Skeletal muscle cell (primary cell): ENCODE measurements around the gene CLDN7.

Experiments used
- DNase-seq: peaks from one replicate; pipeline ENCODE4 v3.0.0-alpha.2; 2010; ENCODE audit warnings: low read depth
- H3K4me3 ChIP-seq: 2 replicates; pipeline ENCODE4 v1.5.1; 2011; ENCODE audit warnings: low read depth, mild to moderate bottlenecking, control low read depth, low read length, moderate library complexity

CLDN7 gene

GRCh38 chr17:7241090-7241733 lies 21.1 kb downstream of the CLDN7 start:
- peak overlapping the region; percentile 91 for H3K4me3 ChIP-seq
- DNase-seq: no peak

GRCh38 chr17:7240375-7240774 lies 21.9 kb downstream of the CLDN7 start:
- peak overlapping the region; percentile 91 for H3K4me3 ChIP-seq
- DNase-seq: no peak

DNA sequence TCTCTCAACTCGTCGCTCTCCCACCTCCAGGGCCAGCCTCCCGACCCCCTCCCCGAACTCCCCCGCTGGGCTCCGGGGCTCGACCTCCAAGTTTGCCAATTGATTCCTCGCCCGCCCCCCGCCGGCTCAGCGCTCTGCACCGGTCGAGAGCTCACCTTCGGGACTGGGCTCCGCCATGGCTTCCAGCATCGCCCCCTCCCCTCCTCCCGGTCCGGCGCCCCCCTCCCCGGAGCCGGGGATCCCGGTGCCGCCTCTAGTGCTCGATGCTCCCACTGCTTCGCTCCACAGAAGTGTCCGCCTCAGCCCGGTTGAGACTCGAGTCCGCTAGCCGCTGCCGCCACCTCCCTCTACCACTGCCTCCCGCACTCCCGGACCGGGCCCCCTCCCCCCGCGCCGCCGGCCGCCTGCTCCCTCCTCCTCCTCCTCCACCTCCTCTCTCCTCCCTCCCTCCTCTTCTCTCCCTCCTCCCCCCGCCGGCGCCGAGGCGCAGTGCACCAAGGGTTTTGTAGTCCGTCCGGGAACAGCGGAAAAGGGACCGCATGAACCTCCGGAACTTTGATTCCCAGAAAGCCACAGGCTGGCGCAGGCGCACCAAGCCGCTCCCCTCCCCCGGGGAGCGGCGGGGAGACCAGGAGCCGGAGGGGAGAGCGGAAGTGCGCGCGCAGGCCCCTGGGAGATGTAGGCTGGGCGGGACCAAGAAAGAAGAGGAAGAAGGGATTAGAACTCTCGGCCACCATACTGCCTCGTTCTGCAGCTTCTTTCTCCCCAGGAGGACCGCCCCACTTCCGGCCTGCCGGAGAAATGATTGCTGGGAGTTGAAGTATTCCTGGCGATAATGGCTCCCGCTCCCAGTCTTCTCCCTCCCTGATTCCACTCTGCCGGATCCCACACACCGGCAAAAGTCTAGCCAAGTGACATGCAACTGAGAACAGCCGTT lies 22.9 kb downstream of the CLDN7 start, which contains the start of gene PHF23:
Gene PHF23 (minus strand): TSS at position 367 of the 937 bp plus-strand sequence. CDS start 178 bp downstream, at position 189.
- peak; percentile 97 for DNase-seq

DNA sequence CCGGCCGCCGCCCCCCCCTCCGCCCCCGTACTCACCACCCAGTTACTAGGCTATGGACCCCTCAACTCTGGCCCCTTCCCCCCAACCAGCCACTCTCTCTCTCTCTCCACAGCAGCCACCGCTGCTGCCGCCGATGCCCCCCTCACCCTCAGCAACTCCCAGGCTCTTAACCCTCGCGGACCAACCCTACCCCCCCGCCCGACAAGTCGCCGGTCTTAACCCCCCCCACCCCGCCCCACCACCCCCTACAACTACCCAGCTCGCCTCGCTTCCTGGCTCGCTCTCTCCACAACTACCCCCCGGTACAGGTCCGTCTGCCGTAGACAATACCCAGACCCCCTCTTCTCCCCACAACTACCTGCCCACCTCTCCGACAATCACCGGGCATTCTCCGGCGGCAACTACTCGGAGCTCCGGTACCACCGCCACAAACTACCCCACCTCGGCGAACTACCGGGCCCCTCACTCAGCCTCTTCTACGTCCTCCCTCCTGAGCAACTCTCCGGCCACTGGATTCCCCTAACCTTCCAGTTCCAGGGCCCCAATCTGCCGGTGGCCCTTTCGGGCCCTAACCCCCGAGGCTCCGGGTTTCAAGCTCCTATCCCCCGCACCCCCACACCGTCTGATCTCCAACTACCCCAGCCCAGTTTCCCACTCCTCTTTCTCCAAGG lies 23.7 kb downstream of the CLDN7 start:
- H3K4me3 ChIP-seq: peak overlapping the region; percentile 98
- DNase-seq: no peak

More for the DNA sequence above, 22.9 kb downstream of the CLDN7 start, which contains the start of gene PHF23:
- peak within 1 kb of the TSS; percentile 98 for H3K4me3 ChIP-seq

DNA sequence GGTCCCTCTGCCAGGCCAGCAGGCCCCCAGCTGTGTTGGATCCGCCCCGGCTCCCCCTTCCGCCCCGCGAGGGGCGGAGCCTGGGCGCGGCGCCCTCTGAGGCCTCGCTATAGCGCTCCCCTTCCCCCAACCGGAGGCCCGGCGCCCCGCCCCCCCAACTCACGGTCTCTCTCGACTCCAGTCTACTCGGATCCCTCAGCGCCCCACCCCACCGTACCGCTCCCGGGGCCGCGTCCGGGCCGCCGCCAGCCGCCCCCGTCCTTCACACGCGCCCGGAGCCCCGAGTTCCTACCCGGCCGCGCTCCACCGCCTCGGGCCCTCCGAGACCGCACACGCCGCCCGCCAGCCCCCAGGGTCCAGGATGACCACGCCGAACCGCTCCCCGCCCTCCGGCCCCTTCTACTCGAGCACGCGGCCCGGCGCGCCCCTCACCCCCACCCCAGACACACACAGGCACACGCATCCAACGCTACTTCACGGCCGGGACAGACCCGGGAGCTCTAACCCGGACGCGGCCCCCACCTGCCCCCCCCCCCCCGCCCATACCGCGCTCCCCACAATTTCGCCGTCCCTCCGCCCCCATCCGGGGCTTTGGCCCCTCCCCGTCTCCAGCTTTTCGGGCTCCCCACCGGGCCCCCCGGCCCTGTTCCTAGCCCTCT lies 24.4 kb downstream of the CLDN7 start:
- no peak for DNase-seq
- peak overlapping the region; percentile 98 for H3K4me3 ChIP-seq

DNA sequence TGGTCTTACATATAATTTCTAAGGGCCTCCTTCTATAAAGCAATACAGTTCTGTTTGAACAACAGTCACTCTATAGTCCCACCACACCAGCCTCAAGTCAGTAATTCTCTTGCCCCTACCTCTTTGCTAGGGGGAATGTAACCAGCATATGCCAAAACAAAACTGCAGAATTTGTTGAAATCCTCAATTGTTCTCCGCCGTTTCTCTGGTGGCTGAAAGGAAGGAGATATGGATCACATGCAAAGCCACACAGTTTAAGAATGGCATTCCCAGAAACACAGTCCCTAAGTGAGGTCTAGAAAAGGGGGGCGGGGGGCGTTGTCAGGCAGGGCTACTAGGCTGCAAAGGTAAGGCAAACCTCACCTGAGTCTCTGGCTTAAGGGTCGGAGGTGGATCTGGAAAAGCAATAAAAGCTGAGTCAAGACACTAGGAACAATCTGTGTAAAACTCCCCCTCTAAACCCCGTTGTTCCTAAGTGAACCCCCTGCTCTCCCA lies 25.0 kb downstream of the CLDN7 start:
- peak overlapping the region; percentile 98 for H3K4me3 ChIP-seq
- no peak for DNase-seq

GRCh38 chr17:7236808-7237207 lies 25.5 kb downstream of the CLDN7 start:
- peak overlapping the region; percentile 98 for H3K4me3 ChIP-seq
- DNase-seq: no peak

- DNase-seq: no peak
- H3K4me3 ChIP-seq: no peak overlapping the region
Measured at GRCh38 chr17:7235693-7236665, 26.3 kb downstream of the CLDN7 start.

DNA sequence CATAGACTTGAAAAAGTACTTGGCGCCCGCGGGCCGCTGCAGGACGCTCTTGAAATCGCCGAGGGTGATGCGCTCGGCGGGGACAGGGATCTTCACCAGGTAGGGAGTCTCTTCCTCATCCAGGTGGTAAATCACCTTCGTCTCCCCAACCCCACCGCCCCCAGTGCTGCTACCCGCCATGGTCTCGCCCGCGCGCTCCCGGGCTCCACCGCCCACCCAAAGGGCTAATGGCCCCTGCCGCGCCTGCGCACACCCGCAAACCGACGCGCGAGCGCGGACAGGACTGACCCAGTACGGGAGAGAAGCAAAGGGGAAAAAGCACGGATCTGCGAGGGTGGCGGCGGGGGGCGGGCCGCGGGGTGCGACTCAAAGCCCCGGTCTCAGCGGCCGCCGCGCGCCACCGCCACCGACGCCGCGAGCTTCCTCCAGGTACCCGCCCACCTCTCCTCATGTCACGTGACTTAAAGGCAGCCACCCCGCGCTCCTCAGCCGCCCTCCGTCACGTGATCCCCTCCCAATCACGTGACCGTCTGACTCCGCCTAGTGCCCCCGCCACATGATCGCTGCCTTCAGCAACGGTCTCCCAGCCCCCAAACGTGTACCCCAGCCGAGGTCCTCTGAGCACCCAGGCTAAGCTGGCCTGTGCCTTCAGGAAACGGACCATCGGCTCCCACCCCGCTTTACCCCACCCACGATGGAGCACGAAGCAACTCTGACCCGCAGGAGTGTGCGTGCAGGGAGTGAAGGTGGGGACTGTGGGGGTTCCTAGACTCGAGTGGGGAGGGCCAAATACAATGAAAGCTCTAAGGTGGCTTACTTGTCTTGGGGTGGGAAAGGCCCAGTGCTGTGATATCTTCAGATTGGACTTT lies 28.0 kb downstream of the CLDN7 start, which contains the start of gene DVL2:
Gene DVL2 (minus strand): TSS at position 435 of the 869 bp plus-strand sequence. CDS start 255 bp downstream, at position 180.
- DNase-seq: peak; percentile 86
- H3K4me3 ChIP-seq: peak within 1 kb of the TSS; percentile 86

DNA sequence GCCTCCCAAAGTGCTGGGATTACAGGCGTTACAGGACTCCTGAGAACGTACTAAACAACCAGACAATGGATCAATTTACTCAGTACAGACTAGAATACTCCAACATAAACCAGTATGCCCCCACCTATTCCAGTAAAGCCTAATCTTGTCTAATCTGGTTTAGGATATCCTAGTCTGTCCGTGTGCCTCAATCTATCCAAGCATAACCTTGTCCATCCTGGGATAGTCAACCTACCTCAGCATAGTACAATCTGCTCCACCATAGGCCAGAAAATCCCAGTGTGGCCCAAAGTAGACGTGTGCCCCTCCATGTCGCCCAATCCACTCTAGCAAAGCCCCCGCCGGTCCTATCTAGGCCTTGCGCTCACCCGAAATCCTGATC lies 28.6 kb downstream of the CLDN7 start:
- peak overlapping the region; percentile 86 for H3K4me3 ChIP-seq
- DNase-seq: no peak

DNA sequence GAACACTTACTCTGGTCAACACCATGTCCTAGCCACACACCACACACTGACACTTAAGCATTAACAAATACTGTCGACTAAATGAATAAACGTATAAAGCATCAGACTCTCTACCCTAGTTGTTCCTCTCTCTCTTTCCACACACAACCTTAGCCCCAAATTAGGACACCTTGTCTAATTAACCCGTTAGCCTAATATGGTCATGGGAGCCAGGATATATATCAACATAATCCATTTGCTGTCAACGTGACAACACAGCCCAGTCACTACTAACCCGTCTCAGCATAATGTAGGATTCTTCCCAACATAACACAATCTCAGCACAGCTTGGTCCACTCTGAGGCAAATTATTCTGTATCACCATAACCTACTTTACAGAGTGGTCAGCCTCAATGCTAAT lies 30.2 kb downstream of the CLDN7 start:
- no peak for DNase-seq
- H3K4me3 ChIP-seq: peak overlapping the region; percentile 86

DNA sequence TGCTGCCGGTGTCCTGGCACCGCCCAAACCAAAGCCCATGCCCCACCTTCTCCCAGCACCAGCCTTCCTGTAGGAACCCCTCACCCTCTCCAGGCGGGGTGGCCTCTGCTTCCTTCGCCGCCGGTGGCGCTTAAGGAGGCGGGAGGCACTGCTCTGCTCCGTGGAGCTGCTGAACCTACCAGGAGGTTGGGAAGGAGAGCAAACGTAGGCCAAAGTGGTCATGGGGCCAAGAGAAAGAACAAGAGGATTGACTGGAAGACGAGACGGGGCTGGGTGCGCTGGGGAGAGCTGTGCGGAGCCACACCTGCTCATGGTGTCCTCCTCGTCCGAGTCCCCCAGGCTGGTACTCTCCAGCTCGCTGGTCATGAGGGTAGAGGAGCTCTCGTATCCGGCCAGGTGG lies 32.8 kb downstream of the CLDN7 start:
- no peak for DNase-seq
- no peak overlapping the region for H3K4me3 ChIP-seq

GRCh38 chr17:7228920-7229319 lies 33.4 kb downstream of the CLDN7 start:
- DNase-seq: no peak
- H3K4me3 ChIP-seq: no peak overlapping the region

- H3K4me3 ChIP-seq: no peak overlapping the region
- no peak for DNase-seq
Measured at GRCh38 chr17:7226721-7227710, 35.3 kb downstream of the CLDN7 start.

- no peak for DNase-seq
- no peak overlapping the region for H3K4me3 ChIP-seq
Measured at GRCh38 chr17:7225711-7226331, 36.5 kb downstream of the CLDN7 start.

GRCh38 chr17:7224661-7225111 lies 37.6 kb downstream of the CLDN7 start:
- H3K4me3 ChIP-seq: no peak overlapping the region

More at GRCh38 chr17:7224661-7225111, 37.6 kb downstream of the CLDN7 start:
- DNase-seq: no peak
